ENCODE measurements around the gene EOLA2.
"Not testable (repeated sequence)": the region's sequence is repeated elsewhere in the genome, so short reads cannot be mapped to it uniquely, and the experiment has no call there.

GRCh38 chrX:149923836-149924235 lies 14.5 kb downstream of the EOLA2 start:
- TF ChIP-seq, protein P1, sequence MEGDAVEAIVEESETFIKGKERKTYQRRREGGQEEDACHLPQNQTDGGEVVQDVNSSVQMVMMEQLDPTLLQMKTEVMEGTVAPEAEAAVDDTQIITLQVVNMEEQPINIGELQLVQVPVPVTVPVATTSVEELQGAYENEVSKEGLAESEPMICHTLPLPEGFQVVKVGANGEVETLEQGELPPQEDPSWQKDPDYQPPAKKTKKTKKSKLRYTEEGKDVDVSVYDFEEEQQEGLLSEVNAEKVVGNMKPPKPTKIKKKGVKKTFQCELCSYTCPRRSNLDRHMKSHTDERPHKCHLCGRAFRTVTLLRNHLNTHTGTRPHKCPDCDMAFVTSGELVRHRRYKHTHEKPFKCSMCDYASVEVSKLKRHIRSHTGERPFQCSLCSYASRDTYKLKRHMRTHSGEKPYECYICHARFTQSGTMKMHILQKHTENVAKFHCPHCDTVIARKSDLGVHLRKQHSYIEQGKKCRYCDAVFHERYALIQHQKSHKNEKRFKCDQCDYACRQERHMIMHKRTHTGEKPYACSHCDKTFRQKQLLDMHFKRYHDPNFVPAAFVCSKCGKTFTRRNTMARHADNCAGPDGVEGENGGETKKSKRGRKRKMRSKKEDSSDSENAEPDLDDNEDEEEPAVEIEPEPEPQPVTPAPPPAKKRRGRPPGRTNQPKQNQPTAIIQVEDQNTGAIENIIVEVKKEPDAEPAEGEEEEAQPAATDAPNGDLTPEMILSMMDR (IDR thresholded peaks at IDR 0.05): not testable (repeated sequence)
- not testable (repeated sequence) for TF ChIP-seq POLR2A (IDR thresholded peaks at IDR 0.05)
